IPS-18a (cell line): Measurements from ENCODE around the gene NAV2.

Source experiments
- H3K27ac ChIP-seq: one replicate; pipeline ENCODE4 v1.5.1; 2013; ENCODE audit warnings: low read length
- H3K27me3 ChIP-seq: one replicate; pipeline ENCODE4 v1.6.1; 2013; ENCODE audit warnings: mild to moderate bottlenecking, low read length; ENCODE audit not compliant: control insufficient read depth, insufficient read depth
- H3K36me3 ChIP-seq: one replicate; pipeline ENCODE4 v1.6.1; 2013; ENCODE audit warnings: low read depth, low read length; ENCODE audit not compliant: control insufficient read depth
- H3K4me1 ChIP-seq: one replicate; pipeline ENCODE4 v1.6.1; 2013; ENCODE audit warnings: low read depth, low read length; ENCODE audit not compliant: control insufficient read depth
- H3K4me3 ChIP-seq: one replicate; pipeline ENCODE4 v1.5.1; 2013; ENCODE audit warnings: low read length
- H3K9ac ChIP-seq: one replicate; pipeline ENCODE4 v1.6.1; 2013; ENCODE audit warnings: mild to moderate bottlenecking, low read length, moderate library complexity
- H3K9me3 ChIP-seq: one replicate; pipeline ENCODE4 v1.6.1; 2013; ENCODE audit warnings: low read depth, low read length; ENCODE audit not compliant: control insufficient read depth

The NAV2 gene

DNA sequence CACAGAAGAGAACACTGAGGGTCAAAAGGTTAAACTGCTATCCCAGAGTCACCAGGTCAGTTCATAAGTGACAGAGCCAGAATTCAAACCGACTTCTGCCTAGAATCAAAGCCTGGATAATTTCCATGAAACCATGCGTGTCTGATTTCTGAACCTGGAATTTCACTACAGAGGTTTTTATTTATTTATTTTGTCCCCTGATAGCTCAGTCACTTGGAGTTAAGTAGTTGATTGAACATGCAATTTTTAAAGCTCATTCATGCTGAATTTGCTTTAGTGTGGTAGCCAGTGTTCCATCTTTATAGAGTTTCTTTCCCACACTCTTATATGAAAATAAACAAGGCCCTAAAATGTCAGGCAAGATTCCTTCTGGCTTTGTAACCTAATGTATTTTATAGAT is 93.2 kb downstream of the NAV2 start:
- Histone ChIP-seq H3K36me3 (no peaks in the 10 kb centered on the region), H3K9ac (no peak overlapping the region), H3K4me3 (no peak overlapping the region), H3K27me3 (no peaks in the 10 kb centered on the region), H3K27ac (no peak overlapping the region), H3K9me3 (no peaks in the 10 kb centered on the region), H3K4me1 (peaks cover 63% of the 10 kb centered on the region)

DNA sequence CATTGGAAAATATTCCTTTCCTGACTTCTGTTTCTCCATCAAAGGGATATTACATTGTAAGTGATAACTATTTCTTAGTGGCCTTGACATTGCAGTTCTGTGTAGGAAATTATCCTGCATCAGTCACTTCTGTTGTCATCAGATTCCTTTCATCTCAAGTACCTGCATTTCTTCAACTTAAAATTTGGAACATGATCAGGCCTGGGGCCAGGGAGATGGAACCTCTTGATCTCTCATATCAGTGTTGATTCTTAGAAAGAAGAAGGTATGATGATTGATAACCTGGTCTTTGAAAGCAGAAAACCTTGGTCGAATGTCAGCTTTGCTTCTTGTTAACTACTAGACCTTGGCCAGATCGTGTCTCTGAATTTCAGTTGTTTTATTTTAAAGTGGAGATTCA is 93.6 kb downstream of the NAV2 start:
- Histone ChIP-seq H3K9me3 (no peaks in the 10 kb centered on the region), H3K27me3 (no peaks in the 10 kb centered on the region), H3K9ac (no peak overlapping the region), H3K36me3 (no peaks in the 10 kb centered on the region), H3K4me3 (no peak overlapping the region), H3K27ac (no peak overlapping the region), H3K4me1 (peaks cover 65% of the 10 kb centered on the region)

DNA sequence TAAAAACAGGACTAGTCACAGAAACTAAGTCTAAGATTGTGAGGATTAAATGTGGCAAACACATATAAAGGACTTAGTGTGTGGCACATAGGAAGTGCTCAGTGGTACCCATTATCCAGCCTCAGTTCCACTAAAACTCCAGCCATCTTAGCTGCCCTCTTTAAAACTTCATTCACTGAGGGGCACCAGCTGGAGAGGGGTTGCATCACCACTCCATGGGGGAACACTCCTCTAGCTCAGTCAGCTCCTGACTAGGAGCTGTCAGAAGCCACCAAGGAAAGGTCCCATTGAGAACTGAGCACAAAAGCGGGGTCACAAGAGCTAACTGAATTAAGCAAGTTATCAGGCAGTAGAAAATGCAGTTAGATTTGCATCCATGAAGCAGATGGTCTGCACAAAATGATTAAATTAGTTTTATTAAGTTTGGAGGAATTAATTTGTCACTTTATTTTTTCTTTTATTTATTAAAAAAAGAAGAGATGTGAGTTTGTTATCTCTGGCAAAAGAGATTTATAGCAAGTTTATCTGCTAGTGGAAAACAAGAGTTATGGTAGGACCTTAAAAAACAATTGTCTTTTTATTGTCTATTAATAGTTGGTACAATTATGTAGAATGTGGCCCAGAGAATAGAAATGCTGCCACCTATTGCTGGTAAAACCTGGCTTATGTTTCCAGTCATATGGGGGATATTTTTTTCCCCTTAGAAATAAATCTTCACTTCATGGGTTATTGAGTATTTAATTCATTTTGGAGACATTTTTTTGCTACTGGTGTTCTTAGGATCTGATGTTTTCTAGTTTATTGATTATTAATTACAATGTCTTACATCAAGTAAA is 95.7 kb downstream of the NAV2 start:
- Histone ChIP-seq H3K27ac (no peak overlapping the region), H3K27me3 (no peaks in the 10 kb centered on the region), H3K4me3 (no peak overlapping the region), H3K4me1 (peaks cover 75% of the 10 kb centered on the region), H3K9me3 (no peaks in the 10 kb centered on the region), H3K36me3 (no peaks in the 10 kb centered on the region), H3K9ac (no peak overlapping the region)

DNA sequence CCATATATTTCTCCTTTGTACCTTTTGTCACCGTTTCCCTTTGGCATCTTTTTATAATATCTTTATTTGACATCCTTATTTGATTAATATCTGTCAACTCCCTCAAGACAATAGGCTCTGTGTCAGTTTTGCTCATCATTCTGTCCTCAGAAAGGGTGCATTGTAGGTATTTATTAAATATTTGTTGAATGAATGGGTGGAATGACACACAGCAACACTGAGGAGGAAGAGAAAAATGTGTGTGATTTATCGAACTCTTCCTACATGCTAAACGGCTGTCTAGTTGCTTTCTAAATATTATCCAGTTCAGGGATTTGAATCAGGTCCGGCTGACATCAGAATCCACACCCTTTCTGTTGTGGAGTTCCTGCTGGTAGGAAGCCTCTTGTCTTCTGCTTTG is 98.2 kb downstream of the NAV2 start:
- Histone ChIP-seq H3K27ac (no peak overlapping the region), H3K4me1 (peaks cover 79% of the 10 kb centered on the region), H3K27me3 (no peaks in the 10 kb centered on the region), H3K9ac (no peak overlapping the region), H3K36me3 (no peaks in the 10 kb centered on the region), H3K9me3 (no peaks in the 10 kb centered on the region), H3K4me3 (no peak overlapping the region)

DNA sequence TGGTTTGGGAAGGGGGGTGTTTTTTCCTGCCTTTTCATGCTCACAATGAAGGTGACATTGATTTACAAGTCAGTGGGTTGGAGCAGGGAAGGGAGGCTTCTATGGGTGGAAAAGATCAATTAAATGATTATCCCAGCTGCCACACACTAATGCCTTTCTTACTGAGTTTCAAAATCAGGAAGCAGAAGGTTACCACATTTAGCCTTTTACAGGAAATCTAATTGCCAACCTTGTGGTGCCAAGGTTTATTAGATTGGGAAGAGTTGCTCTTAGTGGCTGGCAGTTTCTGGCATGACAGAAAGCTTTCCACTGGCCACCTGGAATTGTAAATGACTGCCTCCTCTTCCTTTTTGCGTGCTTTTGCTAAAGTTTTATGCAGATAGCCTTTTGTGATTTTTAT is 98.7 kb downstream of the NAV2 start:
- Histone ChIP-seq H3K4me3 (no peak overlapping the region), H3K9me3 (no peaks in the 10 kb centered on the region), H3K27ac (no peak overlapping the region), H3K36me3 (no peaks in the 10 kb centered on the region), H3K4me1 (peaks cover 84% of the 10 kb centered on the region), H3K27me3 (no peaks in the 10 kb centered on the region), H3K9ac (no peak overlapping the region)

DNA sequence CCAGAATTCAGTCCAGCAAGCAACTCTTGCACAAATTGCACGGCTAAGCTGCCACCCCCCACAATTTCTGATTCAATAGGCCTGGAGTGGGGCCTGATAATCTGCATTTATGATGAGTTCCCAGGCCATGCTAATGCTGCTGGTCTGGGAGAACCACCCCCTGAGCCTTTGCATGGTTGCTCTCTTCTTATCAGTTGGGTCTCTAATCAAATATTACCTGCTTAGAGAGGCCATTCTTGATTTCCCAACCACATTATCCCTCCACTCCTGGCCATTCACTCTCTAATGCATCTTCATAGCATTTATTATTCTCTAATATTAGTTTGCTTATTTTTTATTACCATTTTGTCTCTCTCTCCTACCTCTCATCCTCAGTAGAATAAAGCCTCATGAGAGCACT is 99.5 kb downstream of the NAV2 start:
- H3K9ac ChIP-seq = no peak overlapping the region
- H3K4me3 ChIP-seq = no peak overlapping the region
- H3K27ac ChIP-seq = no peak overlapping the region
- no peaks in the 10 kb centered on the region for H3K27me3 ChIP-seq
- no peaks in the 10 kb centered on the region for H3K9me3 ChIP-seq
- peaks cover 86% of the 10 kb centered on the region for H3K4me1 ChIP-seq
- H3K36me3 ChIP-seq = no peaks in the 10 kb centered on the region

DNA sequence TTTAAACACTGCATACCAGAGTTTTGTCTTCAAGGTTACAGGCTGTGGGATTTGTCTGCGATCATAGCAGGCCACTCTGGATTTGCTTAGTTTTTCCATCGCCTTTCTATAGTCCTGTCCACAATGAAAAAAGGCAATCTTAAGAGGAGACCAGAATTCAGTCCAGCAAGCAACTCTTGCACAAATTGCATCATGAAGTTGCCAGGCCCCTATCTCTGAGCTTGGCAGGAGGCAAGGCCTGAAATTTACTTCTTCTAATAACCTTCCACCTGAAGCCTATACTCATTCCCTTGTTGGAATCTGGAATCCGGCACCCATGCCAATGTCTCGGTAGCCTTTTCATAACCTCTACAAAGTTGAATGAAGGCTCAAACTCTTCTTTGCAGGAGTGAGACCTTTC is 100.1 kb downstream of the NAV2 start:
- H3K27ac ChIP-seq = no peak overlapping the region
- no peak overlapping the region for H3K4me3 ChIP-seq
- H3K9me3 ChIP-seq = no peaks in the 10 kb centered on the region
- no peak overlapping the region for H3K9ac ChIP-seq
- no peaks in the 10 kb centered on the region for H3K36me3 ChIP-seq
- H3K27me3 ChIP-seq = no peaks in the 10 kb centered on the region
- H3K4me1 ChIP-seq = peaks cover 86% of the 10 kb centered on the region

DNA sequence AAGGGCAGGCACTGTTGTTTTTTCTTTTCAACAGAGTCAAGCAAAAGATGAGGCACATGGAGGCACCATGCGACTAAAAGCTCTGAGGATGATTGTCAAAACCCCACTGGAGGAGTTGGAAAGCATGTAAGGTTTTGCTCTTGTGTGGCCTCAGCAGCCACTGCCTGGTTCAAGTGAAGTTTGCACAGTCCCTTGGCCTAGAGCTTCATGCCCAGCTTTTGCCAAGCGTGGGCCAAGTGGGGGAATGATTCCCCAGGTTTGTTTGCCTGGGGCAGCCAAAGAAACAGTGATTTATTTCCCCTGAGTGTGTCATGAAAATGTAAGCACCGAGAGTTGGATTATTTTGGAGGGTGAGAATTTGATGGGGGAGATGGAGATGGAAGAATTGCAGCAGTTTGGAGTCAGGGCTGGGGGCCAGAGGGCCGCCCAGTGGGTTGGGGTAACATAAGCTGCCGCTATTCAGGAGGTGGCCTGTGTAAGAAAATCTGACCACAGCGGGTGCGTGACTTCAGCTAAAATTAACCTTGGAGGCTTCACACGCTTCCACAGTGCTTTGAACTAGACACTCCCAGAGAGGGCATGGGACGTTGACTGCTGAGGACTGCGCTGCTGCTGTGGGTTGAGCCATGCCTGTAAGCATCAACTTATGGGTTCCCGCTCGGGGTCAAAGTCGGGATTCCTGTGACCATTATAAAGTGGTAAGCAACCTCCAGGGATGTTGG is 100.7 kb downstream of the NAV2 start:
- peaks cover 81% of the 10 kb centered on the region for H3K4me1 ChIP-seq

DNA sequence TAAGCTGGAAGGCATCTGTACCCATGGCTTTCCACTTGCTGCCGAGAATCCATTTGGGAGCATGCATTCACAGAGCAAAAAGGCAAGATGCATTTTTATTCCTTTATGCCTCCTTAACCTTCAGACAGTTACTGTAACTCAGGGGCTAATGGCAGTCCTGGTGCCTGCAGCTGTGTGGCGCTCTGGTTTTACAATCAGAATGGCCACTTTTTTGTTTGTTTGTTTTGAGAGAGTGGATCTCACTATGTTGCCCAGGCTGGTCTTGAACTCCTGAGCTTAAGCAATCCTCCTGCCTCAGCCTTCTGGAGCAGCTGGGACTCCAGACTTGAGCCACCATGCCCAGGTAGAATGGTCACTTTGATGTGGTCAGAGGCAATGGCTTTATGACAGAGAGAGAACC is 101.8 kb downstream of the NAV2 start:
- H3K27ac ChIP-seq = no peak overlapping the region

More for the DNA sequence above, 100.7 kb downstream of the NAV2 start:
- Histone ChIP-seq H3K27ac (no peak overlapping the region), H3K27me3 (no peaks in the 10 kb centered on the region), H3K9me3 (no peaks in the 10 kb centered on the region), H3K36me3 (no peaks in the 10 kb centered on the region), H3K4me3 (no peak overlapping the region), H3K9ac (no peak overlapping the region)

DNA sequence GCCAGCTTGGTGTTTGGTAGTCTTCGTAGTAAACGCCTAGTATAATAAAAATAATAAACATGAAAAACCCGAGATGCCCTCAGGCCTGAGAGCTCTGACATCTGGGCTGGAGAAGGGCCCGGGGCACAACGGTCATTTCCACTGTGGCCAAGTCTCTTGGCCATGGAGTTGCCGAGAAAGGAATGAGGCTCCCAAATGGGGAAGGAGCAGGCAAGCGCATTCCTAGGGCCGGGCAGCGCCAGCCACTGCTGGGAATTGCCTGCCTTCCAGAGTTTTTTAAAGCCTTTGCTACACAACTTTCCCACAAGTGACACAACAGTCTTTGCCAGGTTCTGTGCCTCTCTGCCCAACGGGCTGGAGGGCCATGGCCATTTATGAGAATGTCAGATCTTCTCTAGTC is 103.4 kb downstream of the NAV2 start:
- Histone ChIP-seq H3K9ac (no peak overlapping the region), H3K36me3 (peaks cover 3% of the 10 kb centered on the region), H3K4me1 (peaks cover 79% of the 10 kb centered on the region), H3K27me3 (no peaks in the 10 kb centered on the region), H3K9me3 (no peaks in the 10 kb centered on the region), H3K27ac (peak overlapping the region; percentile 65), H3K4me3 (peak overlapping the region; percentile 32)

More for the DNA sequence above, 101.8 kb downstream of the NAV2 start:
- Histone ChIP-seq H3K4me3 (no peak overlapping the region), H3K9me3 (no peaks in the 10 kb centered on the region), H3K9ac (no peak overlapping the region), H3K36me3 (no peaks in the 10 kb centered on the region), H3K4me1 (peaks cover 81% of the 10 kb centered on the region), H3K27me3 (no peaks in the 10 kb centered on the region)

DNA sequence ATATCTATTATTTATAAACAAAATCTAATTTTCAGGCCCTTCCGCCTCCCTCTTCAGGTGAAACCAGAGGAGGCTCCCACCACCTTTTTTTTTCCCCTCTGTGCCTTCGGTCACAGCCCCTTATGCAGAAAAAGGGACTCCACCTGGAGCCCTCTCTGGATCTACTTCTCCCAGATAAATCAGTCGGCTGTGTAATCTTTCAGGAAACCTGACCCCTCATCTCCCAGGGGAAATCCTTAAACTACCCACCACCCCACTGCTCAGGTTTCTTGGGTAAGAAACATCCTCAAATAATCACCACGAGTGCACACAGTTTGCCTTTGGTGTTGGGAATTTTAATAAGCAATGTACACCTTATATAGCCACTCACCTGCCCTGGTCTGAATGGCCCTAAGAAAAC is 104.2 kb downstream of the NAV2 start:
- Histone ChIP-seq H3K9me3 (no peaks in the 10 kb centered on the region), H3K4me1 (peaks cover 71% of the 10 kb centered on the region), H3K4me3 (peak overlapping the region; percentile 26), H3K36me3 (peaks cover 3% of the 10 kb centered on the region), H3K27ac (peak overlapping the region; percentile 81), H3K9ac (peak overlapping the region; percentile 23), H3K27me3 (no peaks in the 10 kb centered on the region)
